H9 (cell line): Measurements from ENCODE around the gene CSF1. TPM values are rescaled to one million over a fixed set of nuclear protein-coding genes. Genes with fewer than 3 reads are reported as not detected.

ENCODE experiments used
- DNase-seq: peaks from one replicate; pipeline ENCODE4 v3.0.0-alpha.2; 2017
- H2AFZ ChIP-seq: one replicate; pipeline ENCODE4 v1.6.1; 2013; ENCODE audit warnings: mild to moderate bottlenecking, low read length, control low read depth, moderate library complexity
- H2AK5ac ChIP-seq: 2 replicates; pipeline ENCODE4 v1.6.1; 2013; ENCODE audit warnings: low read length, control low read depth, mixed read lengths; ENCODE audit not compliant: insufficient read length
- H2BK120ac ChIP-seq: one replicate; pipeline ENCODE4 v1.6.1; 2013; ENCODE audit warnings: low read depth, mild to moderate bottlenecking, low read length, control low read depth, inconsistent platforms; ENCODE audit not compliant: poor library complexity, severe bottlenecking
- H2BK12ac ChIP-seq: 2 replicates; pipeline ENCODE4 v1.6.1; 2013; ENCODE audit warnings: low read length, control low read depth, mixed read lengths, low read depth; ENCODE audit not compliant: insufficient read length
- H2BK15ac ChIP-seq: 2 replicates; pipeline ENCODE4 v1.6.1; 2013; ENCODE audit warnings: low read depth, low read length, control low read depth
- H2BK20ac ChIP-seq: one replicate; pipeline ENCODE4 v1.6.1; 2013; ENCODE audit warnings: low read depth, mild to moderate bottlenecking, low read length, control low read depth, inconsistent platforms; ENCODE audit not compliant: poor library complexity, severe bottlenecking
- H2BK5ac ChIP-seq: 2 replicates; pipeline ENCODE4 v1.6.1; 2013; ENCODE audit warnings: low read length, control low read depth, mixed read lengths; ENCODE audit not compliant: insufficient read length
- H3K14ac ChIP-seq: 2 replicates; pipeline ENCODE4 v1.6.1; 2013; ENCODE audit warnings: low read length, control low read depth; ENCODE audit not compliant: insufficient read depth
- H3K18ac ChIP-seq: 2 replicates; pipeline ENCODE4 v1.6.1; 2013; ENCODE audit warnings: low read depth, mild to moderate bottlenecking, mixed read lengths, low read length, control low read depth; ENCODE audit not compliant: insufficient read length
- H3K23ac ChIP-seq: 2 replicates; pipeline ENCODE4 v1.6.1; 2013; ENCODE audit warnings: low read length, control low read depth, mixed read lengths, low read depth; ENCODE audit not compliant: insufficient read length
- H3K23me2 ChIP-seq: 2 replicates; pipeline ENCODE4 v1.6.1; 2013; ENCODE audit warnings: low read depth, mild to moderate bottlenecking, mixed read lengths, low read length, control low read depth; ENCODE audit not compliant: insufficient read length, poor library complexity, severe bottlenecking
- H3K27ac ChIP-seq: 2 replicates; pipeline ENCODE4 v1.5.1; 2013; ENCODE audit warnings: low read length, control low read depth, mixed read lengths, low read depth; ENCODE audit not compliant: insufficient read length
- H3K27me3 ChIP-seq: 2 replicates; pipeline ENCODE4 v1.6.1; 2013; ENCODE audit warnings: low read length, control low read depth, inconsistent platforms; ENCODE audit not compliant: insufficient read depth
- H3K4ac ChIP-seq: 2 replicates; pipeline ENCODE4 v1.6.1; 2013; ENCODE audit warnings: low read depth, mild to moderate bottlenecking, control low read depth, inconsistent platforms, low read length, moderate library complexity
- H3K4me1 ChIP-seq: 2 replicates; pipeline ENCODE4 v1.6.1; 2013; ENCODE audit warnings: low read length, control low read depth, inconsistent platforms; ENCODE audit not compliant: insufficient read depth
- H3K4me2 ChIP-seq: 2 replicates; pipeline ENCODE4 v1.6.1; 2013; ENCODE audit warnings: low read length, control low read depth, mixed read lengths; ENCODE audit not compliant: insufficient read length, insufficient read depth
- H3K56ac ChIP-seq: 2 replicates; pipeline ENCODE4 v1.6.1; 2013; ENCODE audit warnings: low read depth, mild to moderate bottlenecking, mixed read lengths, low read length, control low read depth; ENCODE audit not compliant: insufficient read length
- H3K79me1 ChIP-seq: 2 replicates; pipeline ENCODE4 v1.6.1; 2013; ENCODE audit warnings: low read depth, mild to moderate bottlenecking, moderate library complexity, low read length, control low read depth, inconsistent platforms; ENCODE audit not compliant: insufficient read depth, poor library complexity, severe bottlenecking
- H3K79me2 ChIP-seq: 2 replicates; pipeline ENCODE4 v1.6.1; 2013; ENCODE audit warnings: low read length, control low read depth, inconsistent platforms; ENCODE audit not compliant: insufficient read depth
- H3K9ac ChIP-seq: 2 replicates; pipeline ENCODE4 v1.6.1; 2013; ENCODE audit warnings: low read length, control low read depth, mixed read lengths; ENCODE audit not compliant: insufficient read length; ENCODE audit errors: extremely low read depth
- H3K9me3 ChIP-seq: one replicate; pipeline ENCODE4 v1.6.1; 2013; ENCODE audit warnings: low read depth, low read length, inconsistent platforms; ENCODE audit not compliant: control insufficient read depth
- H3T11ph ChIP-seq: one replicate; pipeline ENCODE4 v1.6.1; 2013; ENCODE audit warnings: mild to moderate bottlenecking, low read length, control low read depth, inconsistent platforms
- H4K20me1 ChIP-seq: one replicate; pipeline ENCODE4 v1.6.1; 2013; ENCODE audit not compliant: control insufficient read depth, insufficient read length, insufficient read depth
- H4K5ac ChIP-seq: 2 replicates; pipeline ENCODE4 v1.6.1; 2013; ENCODE audit warnings: low read depth, mild to moderate bottlenecking, mixed read lengths, low read length, control low read depth; ENCODE audit not compliant: insufficient read length
- H4K8ac ChIP-seq: replicated peaks from 2 replicates; pipeline ENCODE4 v1.6.1; 2013; ENCODE audit warnings: low read length, control low read depth, mixed read lengths, low read depth; ENCODE audit not compliant: insufficient read length
- H4K91ac ChIP-seq: 2 replicates; pipeline ENCODE4 v1.6.1; 2013; ENCODE audit warnings: low read depth, mild to moderate bottlenecking, moderate library complexity, mixed read lengths, low read length, control low read depth; ENCODE audit not compliant: insufficient read length
- H3K27ac Mint-ChIP-seq, 3 experiments: 2 replicates in 2 of 3; 3 replicates in 1 of 3; pipeline ENCODE4 v1.8.0; 2020 to 2021; ENCODE audit warnings: mixed read lengths in 3 of 3, mild to moderate bottlenecking in 1 of 3, moderate library complexity in 1 of 3
- H3K27me3 Mint-ChIP-seq: 2 replicates; pipeline ENCODE4 v1.8.0; 2021; ENCODE audit warnings: low read depth, mild to moderate bottlenecking, moderate library complexity, mixed read lengths
- H3K36me3 Mint-ChIP-seq, 3 experiments: 2 replicates in 2 of 3; 3 replicates in 1 of 3; pipeline ENCODE4 v1.8.0; 2020 to 2021; ENCODE audit warnings: low read depth in 3 of 3, mixed read lengths in 3 of 3; ENCODE audit not compliant: insufficient read depth in 1 of 3
- H3K4me1 Mint-ChIP-seq, 2 experiments: 2 replicates each; pipeline ENCODE4 v1.8.0; 2020; ENCODE audit warnings: mixed read lengths in 2 of 2
- H3K4me3 Mint-ChIP-seq, 2 experiments: 2 replicates in 1 of 2; 3 replicates in 1 of 2; pipeline ENCODE4 v1.8.0; 2020 to 2021; ENCODE audit warnings: mild to moderate bottlenecking in 2 of 2, mixed read lengths in 2 of 2, moderate library complexity in 1 of 2
- H3K9me3 Mint-ChIP-seq, 2 experiments: 2 replicates in 1 of 2; 3 replicates in 1 of 2; pipeline ENCODE4 v1.8.0; 2020; ENCODE audit warnings: mild to moderate bottlenecking in 2 of 2, mixed read lengths in 2 of 2, moderate library complexity in 1 of 2
- CTCF ChIP-seq: fragments of 200-600 bp; sonication (generic); conservative IDR thresholded peaks from 3 replicates; pipeline ENCODE4 v1.8.0; 2021; ENCODE audit warnings: antibody characterized with exemption, mild to moderate bottlenecking
- WGBS: extraction: QIAGEN DNeasy Blood & Tissue Kit; methylation state at CpG from one replicate; pipeline ENCODE4 v1.1.7; 2013; ENCODE audit warnings: missing lambda C conversion rate, low lambda C conversion rate, mixed read lengths; ENCODE audit not compliant: insufficient read length; ENCODE audit errors: extremely low coverage; 5-methylcytosine and 5-hydroxymethylcytosine counted together
- total RNA-seq: library from RNA; stranded (reverse); gene quantifications from 2 replicates; pipeline ENCODE4 v1.2.1, GENCODE V29; 2021

The CSF1 gene
- total RNA-seq, 1 experiment from 2014 or later: 2.3 TPM

GRCh38 chr1:109942434-109942833, 31.8 kb downstream of the CSF1 start:
- no peak overlapping the region for H3K27ac Mint-ChIP-seq
- Histone ChIP-seq H3K9ac (no peak overlapping the region), H2BK12ac (no peak overlapping the region), H4K20me1 (no peaks in the 10 kb centered on the region), H3K56ac (no peak overlapping the region), H2BK120ac (no peak overlapping the region), H2BK15ac (no peak overlapping the region), H3K27ac (no peak overlapping the region), H4K5ac (no peak overlapping the region), H2BK5ac (no peak overlapping the region), H3K18ac (no peak overlapping the region), H3K79me2 (no peaks in the 10 kb centered on the region), H4K91ac (no peak overlapping the region), H2BK20ac (no peak overlapping the region), H3T11ph (no peak overlapping the region), H3K79me1 (no peaks in the 10 kb centered on the region), H4K8ac (no peak overlapping the region), H3K23ac (no peak overlapping the region), H2AK5ac (no peak overlapping the region), H3K27me3 (no peaks in the 10 kb centered on the region), H3K4me1 (no peaks in the 10 kb centered on the region), H3K23me2 (no peaks in the 10 kb centered on the region), H2AFZ (no peak overlapping the region), H3K4me2 (no peak overlapping the region), H3K9me3 (no peaks in the 10 kb centered on the region), H3K4ac (no peak overlapping the region), H3K14ac (no peak overlapping the region)
- TF ChIP-seq CTCF: no peak
- peaks cover 5% of the 10 kb centered on the region for H3K27me3 Mint-ChIP-seq
- no peaks in the 10 kb centered on the region; a peak in 1 of 4 replicates for H3K4me1 Mint-ChIP-seq
- no CpG with 5 or more reads among the region's 2 CpGs for WGBS
- DNase-seq: no peak
- H3K4me3 Mint-ChIP-seq: no peak overlapping the region
- H3K9me3 Mint-ChIP-seq: peaks cover 19 to 21% of the 10 kb centered on the region in 2 experiments
- H3K36me3 Mint-ChIP-seq: peaks cover 1 to 12% (median 2%) of the 10 kb centered on the region in 3 experiments; a peak in 2 of 7 replicates
